ENCODE results near the gene PCGF3.

The PCGF3 gene

DNA sequence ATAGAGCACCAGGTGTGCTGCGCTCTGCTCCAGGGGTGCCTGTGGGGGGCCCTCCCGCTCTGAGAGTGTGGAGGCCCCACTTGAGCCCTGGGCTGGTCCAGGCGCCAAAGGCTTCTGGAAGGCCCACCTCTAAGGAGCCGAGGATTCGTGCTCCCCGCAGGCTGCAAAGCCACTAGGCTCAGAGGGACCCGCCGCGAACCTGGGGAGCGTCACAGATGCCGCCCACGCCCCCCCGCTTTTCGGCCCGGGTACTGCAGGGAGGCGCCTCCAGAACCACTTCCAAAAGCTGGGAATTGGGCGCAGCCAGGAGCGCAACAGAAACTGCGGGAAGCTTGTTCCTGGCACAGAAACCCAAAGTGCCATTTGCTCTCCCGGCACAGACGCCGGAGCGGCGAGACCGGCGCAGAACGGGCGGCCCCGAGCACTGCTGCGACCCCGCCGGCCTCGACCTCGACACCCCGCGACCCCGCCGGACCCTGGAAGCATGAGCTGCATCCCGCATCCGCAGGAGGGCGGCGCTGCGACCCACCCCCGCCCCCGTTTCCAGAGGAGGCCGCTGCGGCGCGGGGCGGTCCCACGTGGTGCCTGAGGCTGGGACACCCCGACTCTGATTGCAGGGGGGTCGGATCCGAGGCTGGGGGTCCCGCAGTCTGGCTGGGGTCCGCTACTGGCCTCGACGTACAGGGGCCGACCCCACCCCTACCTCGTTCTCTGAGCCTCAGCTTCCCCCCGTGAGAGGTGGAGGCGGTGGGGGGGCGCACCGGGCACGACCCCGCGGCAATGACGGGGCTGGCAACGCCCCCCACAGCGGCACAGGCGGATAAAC is 89.5 kb downstream of the PCGF3 start:
- ATAC-seq: no peak
- TF ChIP-seq ESRRG (CRISPR knock-in tag; IDR thresholded peaks at IDR 0.05) (no peak), BACH2 (CRISPR knock-in tag; IDR thresholded peaks at IDR 0.05; ENCODE audit: borderline replicate concordance) (no peak), ZNF70 (CRISPR knock-in tag; IDR thresholded peaks at IDR 0.05) (no peak), CSDC2 (CRISPR knock-in tag; IDR thresholded peaks at IDR 0.05) (no peak), GLIS3 (CRISPR knock-in tag; IDR thresholded peaks at IDR 0.05) (no peak), POU6F1 (CRISPR knock-in tag; IDR thresholded peaks at IDR 0.05; ENCODE audit: borderline replicate concordance, low read depth) (no peak), ISL1 (CRISPR knock-in tag; IDR thresholded peaks at IDR 0.05) (no peak), ARNTL (CRISPR knock-in tag; IDR thresholded peaks at IDR 0.05; ENCODE audit: borderline replicate concordance, low read depth) (no peak), CREB5 (CRISPR knock-in tag; IDR thresholded peaks at IDR 0.05; ENCODE audit: low read depth) (no peak)
- TF ChIP-seq, protein P1, sequence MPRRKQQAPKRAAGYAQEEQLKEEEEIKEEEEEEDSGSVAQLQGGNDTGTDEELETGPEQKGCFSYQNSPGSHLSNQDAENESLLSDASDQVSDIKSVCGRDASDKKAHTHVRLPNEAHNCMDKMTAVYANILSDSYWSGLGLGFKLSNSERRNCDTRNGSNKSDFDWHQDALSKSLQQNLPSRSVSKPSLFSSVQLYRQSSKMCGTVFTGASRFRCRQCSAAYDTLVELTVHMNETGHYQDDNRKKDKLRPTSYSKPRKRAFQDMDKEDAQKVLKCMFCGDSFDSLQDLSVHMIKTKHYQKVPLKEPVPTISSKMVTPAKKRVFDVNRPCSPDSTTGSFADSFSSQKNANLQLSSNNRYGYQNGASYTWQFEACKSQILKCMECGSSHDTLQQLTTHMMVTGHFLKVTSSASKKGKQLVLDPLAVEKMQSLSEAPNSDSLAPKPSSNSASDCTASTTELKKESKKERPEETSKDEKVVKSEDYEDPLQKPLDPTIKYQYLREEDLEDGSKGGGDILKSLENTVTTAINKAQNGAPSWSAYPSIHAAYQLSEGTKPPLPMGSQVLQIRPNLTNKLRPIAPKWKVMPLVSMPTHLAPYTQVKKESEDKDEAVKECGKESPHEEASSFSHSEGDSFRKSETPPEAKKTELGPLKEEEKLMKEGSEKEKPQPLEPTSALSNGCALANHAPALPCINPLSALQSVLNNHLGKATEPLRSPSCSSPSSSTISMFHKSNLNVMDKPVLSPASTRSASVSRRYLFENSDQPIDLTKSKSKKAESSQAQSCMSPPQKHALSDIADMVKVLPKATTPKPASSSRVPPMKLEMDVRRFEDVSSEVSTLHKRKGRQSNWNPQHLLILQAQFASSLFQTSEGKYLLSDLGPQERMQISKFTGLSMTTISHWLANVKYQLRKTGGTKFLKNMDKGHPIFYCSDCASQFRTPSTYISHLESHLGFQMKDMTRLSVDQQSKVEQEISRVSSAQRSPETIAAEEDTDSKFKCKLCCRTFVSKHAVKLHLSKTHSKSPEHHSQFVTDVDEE (CRISPR knock-in tag; IDR thresholded peaks at IDR 0.05): no peak

DNA sequence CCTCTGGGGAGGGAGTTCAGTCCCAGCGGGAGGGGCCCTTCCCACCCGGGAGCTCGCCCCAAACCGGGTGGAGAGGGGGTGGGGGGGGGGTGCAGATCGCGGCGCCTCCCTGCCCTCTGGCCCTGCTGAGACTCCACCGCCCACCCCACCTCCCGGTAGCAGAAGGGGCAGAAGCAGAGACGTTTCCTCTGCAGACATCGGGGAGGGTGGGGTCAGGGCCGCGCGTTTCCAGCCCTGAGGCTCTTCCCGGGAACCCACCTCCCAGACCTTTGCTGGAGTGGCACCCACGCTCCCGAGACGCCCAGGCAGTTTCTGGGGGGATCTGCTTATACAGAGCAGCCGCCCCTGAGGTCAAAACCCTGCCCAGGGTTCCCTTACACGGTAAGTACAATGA is 90.1 kb downstream of the PCGF3 start:
- TF ChIP-seq ZFP30 (CRISPR knock-in tag; IDR thresholded peaks at IDR 0.05): no peak
- TF ChIP-seq TCF4 (CRISPR knock-in tag; IDR thresholded peaks at IDR 0.05; ENCODE audit: borderline replicate concordance): no peak
- TF ChIP-seq CREB5 (CRISPR knock-in tag; IDR thresholded peaks at IDR 0.05; ENCODE audit: low read depth): no peak
- no peak for TF ChIP-seq RARB (CRISPR knock-in tag; IDR thresholded peaks at IDR 0.05)
- TF ChIP-seq CSRNP3 (CRISPR knock-in tag; IDR thresholded peaks at IDR 0.05): no peak
- no peak for TF ChIP-seq TOX (CRISPR knock-in tag; IDR thresholded peaks at IDR 0.05; ENCODE audit: borderline replicate concordance)
- TF ChIP-seq CSDC2 (CRISPR knock-in tag; IDR thresholded peaks at IDR 0.05): no peak
- TF ChIP-seq GLIS3 (CRISPR knock-in tag; IDR thresholded peaks at IDR 0.05): no peak
- no peak for TF ChIP-seq ZNF565 (CRISPR knock-in tag; conservative IDR thresholded peaks at IDR 0.05; ENCODE audit: low read depth)
- TF ChIP-seq ISL1 (CRISPR knock-in tag; IDR thresholded peaks at IDR 0.05): no peak
- no peak for ATAC-seq

DNA sequence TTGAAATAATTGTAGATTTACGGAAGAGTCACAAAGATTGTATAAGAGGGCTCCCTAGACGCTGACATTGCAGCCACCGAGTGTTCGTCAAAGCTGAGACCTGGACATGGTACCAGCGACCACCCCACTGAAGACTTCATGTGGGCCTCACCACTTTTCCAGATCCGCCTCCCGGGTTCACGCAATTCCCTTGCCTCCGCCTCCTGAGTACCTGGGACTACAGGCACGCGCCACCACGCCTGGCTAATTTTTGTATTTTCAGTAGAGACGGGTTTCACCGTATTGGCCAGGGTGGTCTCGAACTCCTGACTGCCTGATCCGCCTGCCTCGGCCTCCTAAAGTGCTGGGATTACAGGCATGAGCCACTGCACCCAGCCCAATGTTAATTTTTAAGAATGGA is 90.6 kb downstream of the PCGF3 start:
- TF ChIP-seq CSRNP3 (CRISPR knock-in tag; IDR thresholded peaks at IDR 0.05): no peak
- TF ChIP-seq ARNTL (CRISPR knock-in tag; IDR thresholded peaks at IDR 0.05; ENCODE audit: borderline replicate concordance, low read depth): no peak
- TF ChIP-seq CREB5 (CRISPR knock-in tag; IDR thresholded peaks at IDR 0.05; ENCODE audit: low read depth): no peak
- TF ChIP-seq ZC3H10 (CRISPR knock-in tag; IDR thresholded peaks at IDR 0.05): no peak
- TF ChIP-seq CSDC2 (CRISPR knock-in tag; IDR thresholded peaks at IDR 0.05): no peak
- no peak for TF ChIP-seq ISL1 (CRISPR knock-in tag; IDR thresholded peaks at IDR 0.05)
- no peak for TF ChIP-seq TOX (CRISPR knock-in tag; IDR thresholded peaks at IDR 0.05; ENCODE audit: borderline replicate concordance)
- no peak for TF ChIP-seq OSR1 (CRISPR knock-in tag; IDR thresholded peaks at IDR 0.05)
- TF ChIP-seq ZNF70 (CRISPR knock-in tag; IDR thresholded peaks at IDR 0.05): no peak
- TF ChIP-seq ZFP30 (CRISPR knock-in tag; IDR thresholded peaks at IDR 0.05): no peak

More for the DNA sequence above, 90.6 kb downstream of the PCGF3 start:
- ATAC-seq: no peak

All from SK-N-SH treated with all-trans-retinoic acid at 6 μM for 48 hours (cell line).